HG03095 (cell line): ENCODE data around the gene GALNT14.
"Not testable (repeated sequence)": the region's sequence is repeated elsewhere in the genome, so short reads cannot be mapped to it uniquely, and the experiment has no call there.

Experiments used
- ATAC-seq: cut with Tn5 transposase; IDR thresholded peaks from one replicate; pipeline ENCODE4 v1.9.1; 2021; ENCODE audit warnings: moderate library complexity; ENCODE audit not compliant: unreplicated experiment

Gene GALNT14

GRCh38 chr2:30910686-30911085 lies 227.6 kb downstream of the GALNT14 start:
- ATAC-seq, result no peak

DNA sequence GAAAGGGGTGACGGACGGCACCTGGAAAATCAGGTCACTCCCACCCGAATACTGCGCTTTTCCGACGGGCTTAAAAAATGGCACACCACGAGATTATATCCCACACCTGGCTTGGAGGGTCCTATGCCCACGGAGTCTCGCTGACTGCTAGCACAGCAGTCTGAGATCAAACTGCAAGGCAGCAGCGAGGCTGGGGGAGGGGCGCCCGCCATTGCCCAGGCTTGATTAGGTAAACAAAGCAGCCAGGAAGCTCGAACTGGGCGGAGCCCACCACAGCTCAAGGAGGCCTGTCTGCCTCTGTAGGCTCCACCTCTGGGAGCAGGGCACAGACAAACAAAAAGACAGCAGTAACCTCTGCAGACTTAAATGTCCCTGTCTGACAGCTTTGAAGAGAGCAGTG lies 233.8 kb downstream of the GALNT14 start:
- not testable (repeated sequence) for ATAC-seq

- ATAC-seq, result no peak
Observed at GRCh38 chr2:30903326-30903725, 234.9 kb downstream of the GALNT14 start.

GRCh38 chr2:30900381-30900780 lies 237.9 kb downstream of the GALNT14 start:
- no peak for ATAC-seq

DNA sequence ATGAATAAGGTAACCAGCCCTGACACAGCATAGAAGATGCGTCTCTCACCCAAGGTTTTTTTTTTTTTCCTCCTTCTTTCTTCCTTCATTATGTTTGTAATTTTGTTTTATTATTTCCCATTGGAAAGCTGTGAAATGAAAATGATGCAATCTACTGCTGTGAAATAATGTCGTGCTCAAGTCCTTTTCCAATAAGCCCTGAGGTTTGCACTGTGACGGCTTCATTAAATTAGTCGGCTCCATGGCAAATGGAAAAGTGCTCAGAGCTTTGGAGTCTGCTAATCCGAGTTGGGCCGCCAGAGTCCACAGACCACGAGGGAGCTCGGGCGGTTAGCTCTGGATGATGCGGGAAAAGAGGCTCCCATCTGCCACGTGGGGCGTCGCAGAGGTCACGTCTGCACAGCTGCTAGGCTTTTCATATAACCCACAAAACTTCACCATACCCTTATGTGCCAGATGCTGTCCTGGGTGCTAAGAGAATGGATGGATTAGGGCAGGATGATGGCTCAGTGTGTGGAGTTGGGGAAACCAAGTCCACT lies 238.7 kb downstream of the GALNT14 start:
- ATAC-seq, result no peak

DNA sequence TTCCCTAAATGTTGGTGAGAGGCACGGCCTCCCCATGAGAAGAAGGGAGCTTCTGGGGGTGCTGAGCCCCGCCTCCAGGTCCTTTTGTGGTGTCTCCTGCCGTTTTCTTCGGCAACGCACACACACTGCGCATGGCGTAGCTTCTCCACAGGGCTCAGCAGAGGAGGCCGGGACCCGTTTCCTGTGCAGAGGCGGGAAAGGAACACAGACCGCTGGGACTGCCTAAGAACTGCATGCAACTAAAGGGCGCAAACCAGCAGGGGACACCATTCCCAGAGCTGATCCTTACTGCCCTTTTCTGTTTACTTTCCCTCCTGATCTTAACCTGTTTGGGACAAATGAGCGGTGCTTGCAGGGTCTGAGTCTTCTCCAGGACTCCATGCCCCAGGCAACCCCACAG lies 240.7 kb downstream of the GALNT14 start:
- ATAC-seq, result no peak

DNA sequence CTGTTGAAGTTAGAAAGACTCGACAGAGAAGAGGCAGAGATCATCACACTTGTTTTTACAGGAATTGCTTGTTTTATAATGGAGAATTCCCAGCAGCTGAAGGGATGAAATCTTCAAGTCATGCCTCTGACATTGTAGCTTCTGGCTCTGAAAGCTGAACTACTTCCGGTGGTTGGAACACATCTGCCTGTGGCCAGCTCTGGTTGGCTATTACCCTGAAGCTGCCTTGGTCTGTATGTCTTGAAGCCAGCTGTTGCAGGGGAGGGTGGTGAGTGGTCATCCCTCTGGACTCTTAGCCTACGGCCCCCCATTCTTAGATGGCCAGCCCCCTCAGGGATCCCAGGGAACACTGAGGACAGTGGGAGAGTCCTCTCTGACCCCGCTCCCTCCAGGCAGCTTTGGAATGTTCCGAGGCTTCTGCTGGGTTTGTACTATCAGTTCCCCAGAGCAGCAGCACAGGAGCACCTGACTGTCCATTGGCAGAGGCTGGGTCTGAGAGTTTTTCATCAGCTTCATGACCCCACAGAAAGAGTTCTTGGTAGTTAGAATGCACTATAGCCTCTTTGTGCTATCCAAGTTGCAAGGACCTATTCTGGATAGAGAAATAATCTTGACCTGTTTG lies 243.6 kb downstream of the GALNT14 start:
- ATAC-seq, result no peak

GRCh38 chr2:30888852-30889409 lies 249.3 kb downstream of the GALNT14 start:
- no peak for ATAC-seq

DNA sequence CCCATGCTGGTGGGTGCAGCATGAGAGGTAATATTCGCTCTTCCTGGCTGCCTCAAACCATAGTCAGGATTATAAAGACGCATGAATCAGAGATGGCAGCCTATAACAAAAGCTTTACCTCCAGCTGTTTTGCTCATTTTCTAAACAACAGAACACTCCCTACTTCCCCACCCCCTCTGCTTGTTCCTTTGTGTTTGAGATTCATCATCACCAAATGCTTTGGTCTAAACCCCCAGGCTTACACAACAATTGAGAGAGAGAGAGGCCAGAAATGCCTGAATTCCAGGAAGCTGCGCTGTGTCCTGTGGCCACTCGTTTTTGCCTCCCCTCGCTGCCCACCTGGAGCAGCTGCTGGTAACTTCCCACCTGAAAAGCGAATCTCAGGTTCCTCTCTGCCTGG lies 252.2 kb downstream of the GALNT14 start:
- ATAC-seq, result no peak

GRCh38 chr2:30883822-30884221 lies 254.4 kb downstream of the GALNT14 start:
- ATAC-seq, result no peak

GRCh38 chr2:30883184-30883583 lies 255.1 kb downstream of the GALNT14 start:
- no peak for ATAC-seq

DNA sequence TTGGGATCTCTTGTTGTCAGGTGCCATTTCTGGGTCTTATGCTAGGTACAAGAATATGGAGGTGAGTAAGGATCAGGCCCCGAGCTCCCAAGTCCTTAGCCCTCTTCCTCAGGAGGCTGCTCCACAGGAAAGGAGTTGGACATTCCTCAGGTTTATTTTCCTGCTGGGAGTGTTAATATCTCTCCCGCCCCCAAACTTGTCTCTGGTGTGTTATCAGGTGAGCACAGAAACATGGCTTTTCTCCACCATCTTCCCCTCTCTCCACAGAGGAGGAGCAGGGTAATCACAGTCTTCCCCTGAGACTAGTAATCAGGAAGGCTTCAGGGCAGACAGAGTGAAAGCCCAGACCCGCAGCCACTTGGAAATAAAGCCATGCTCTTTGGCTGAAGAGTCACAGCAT lies 257.7 kb downstream of the GALNT14 start:
- no peak for ATAC-seq

GRCh38 chr2:30877833-30878232 lies 260.4 kb downstream of the GALNT14 start:
- ATAC-seq, result no peak

DNA sequence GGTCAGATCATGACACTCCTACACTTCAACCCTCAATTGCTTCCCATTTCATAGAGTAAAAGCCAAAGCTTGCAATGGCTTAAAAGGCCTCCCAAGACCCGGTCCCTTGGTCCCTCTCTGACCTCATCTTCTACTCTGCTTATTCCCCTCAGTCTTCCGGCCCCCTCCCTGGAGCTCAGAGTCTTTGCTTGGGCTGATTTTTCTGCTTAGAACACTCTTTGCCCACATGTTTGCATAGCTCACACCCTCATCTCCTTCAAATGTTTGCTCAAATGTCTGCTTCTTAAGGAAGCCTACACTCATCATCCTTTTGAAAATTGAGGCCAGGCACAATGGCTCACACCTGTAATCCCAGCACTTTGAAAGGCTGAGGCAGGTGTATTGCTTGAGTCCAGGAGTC lies 265.4 kb downstream of the GALNT14 start:
- ATAC-seq, result no peak

DNA sequence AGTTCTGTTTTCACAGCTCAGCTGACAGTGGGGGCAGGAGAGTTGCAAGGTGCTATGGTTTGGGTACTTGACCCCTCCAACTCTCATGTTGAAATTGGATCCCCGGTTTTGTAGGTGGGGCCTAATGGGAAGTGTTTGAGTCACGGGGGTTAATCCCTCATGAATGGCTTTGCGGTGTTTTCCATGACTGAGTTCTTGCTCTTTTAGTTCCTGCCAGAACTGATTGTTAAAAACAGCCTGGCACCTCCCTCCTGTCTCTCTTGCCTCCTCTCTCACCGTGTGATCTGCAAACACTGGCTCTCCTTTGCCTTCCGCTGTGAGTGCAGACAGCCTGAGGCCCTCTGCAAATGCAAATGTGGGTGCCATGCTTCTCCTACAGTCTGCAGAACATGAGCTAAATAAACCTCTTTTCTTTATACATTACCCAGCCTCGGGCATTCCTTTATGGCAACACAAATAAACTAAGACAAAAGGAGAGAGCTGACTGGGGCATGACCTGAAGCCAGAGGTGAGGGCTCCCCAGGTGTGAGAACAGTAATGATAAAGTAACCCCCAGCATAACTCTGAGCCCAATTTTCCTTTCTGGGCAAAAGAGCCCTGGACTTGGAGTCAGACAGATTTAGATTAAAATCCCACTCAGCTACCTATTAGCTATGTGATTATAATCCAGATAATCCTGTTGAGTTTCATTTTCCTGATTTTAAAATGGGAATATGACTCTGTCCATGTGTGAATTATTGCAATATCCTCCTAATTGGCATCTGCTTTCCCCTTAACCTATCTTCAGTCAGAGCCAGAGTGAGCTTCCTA lies 266.1 kb downstream of the GALNT14 start:
- ATAC-seq, result no peak

DNA sequence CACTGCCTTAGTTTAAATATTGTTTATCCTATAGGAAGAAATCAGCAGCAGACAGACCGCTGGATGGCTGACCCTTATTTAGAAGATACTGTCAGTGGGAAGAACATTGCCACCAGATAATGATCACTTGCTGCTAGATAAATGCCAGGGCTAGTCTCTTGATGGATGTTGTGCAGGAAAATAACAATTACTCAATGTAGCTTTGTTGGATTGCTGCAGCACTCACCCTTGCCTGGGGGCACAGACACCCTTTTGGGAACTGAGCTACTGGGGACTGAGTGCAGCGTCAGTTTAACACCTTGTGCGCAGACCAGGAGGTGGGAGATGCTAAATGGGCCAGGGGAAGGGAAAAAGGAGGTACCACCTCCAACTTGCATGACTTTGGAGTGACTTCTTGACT lies 266.8 kb downstream of the GALNT14 start:
- no peak for ATAC-seq

- ATAC-seq, result no peak
Observed at GRCh38 chr2:30869988-30870387, 268.3 kb downstream of the GALNT14 start.

GRCh38 chr2:30867385-30867784 lies 270.9 kb downstream of the GALNT14 start:
- ATAC-seq, result no peak

DNA sequence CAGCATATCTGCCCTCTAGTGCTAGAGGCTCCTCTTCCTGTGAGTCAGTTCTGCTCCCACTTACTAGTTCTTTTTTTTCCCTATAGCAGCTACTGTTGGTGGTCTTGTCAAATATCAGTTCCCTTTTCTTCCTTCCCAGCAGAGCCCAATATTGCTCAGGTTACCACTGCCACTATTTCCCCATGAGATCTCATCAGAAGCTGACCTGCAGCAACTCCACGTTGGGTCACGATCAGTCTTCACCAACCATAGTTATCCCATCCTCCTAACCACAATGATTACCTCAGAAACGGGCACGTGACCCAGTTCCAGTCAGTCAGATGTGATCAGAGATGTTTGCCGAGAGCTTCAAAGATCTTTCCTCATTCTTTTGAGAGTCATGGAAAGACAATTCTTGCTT lies 271.3 kb downstream of the GALNT14 start:
- ATAC-seq, result no peak

DNA sequence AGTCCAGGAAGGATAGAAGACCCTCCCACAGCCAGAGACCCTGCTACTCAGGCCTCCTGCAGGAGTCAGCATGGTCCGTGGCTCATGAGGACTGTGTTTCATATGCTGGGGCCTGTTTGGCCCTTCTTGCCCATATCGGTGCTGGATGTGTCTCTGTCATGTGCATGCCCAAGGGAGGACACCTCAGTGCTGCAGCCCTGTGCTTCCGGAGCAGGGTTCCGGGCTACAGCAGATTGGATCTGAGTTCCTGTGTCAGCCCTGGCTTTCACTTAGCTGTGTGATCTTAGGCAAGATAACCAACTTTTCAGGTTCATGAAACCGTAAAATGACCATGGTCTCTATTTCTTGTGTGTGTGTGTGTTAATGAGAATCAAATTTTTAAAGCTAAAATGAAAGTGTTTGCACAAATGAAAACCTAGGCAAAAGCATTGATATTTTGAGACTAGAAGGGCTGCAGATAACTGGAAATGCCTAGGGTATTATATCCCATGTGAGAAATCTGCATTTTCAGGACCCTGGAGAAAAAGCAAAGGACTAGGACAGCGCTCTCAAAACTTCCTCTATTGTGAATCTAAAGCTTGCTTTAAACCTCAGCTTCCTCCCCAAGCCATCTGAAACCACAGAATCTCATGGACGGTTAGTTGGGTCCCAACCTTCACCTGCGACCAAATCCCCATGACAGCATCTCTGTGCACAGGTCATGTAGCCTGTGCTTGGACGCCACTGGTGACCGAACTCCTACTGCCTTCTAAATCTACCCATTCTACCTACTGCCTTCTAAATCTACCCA lies 272.2 kb downstream of the GALNT14 start:
- no peak for ATAC-seq

- ATAC-seq, result no peak
Observed at GRCh38 chr2:30865243-30865642, 273.0 kb downstream of the GALNT14 start.
